ENCODE measurements around the gene DVL1. TPM values are rescaled to one million over a fixed set of nuclear protein-coding genes. Genes with fewer than 3 reads are reported as not detected.
A peak's percentile ranks its signal among the peaks of the same experiment; 100 is the strongest.

The DVL1 gene
- total and polyA plus RNA-seq, 10 of the 15 experiments (the other 5 are each of a cell fraction or from before 2014, with no cell fraction given): 0.10 to 31.1 (median 4.6) TPM

GRCh38 chr1:1312450-1313314 lies 36.5 kb downstream of the DVL1 start:
- RAD21 ChIA-PET (ENCODE audit: unreplicated experiment): no interaction called here
- 90% methylated on average over 49 of the region's 49 CpGs for WGBS (ENCODE audit: insufficient coverage, insufficient replicate concordance, low lambda C conversion rate, missing lambda C conversion rate)

More at GRCh38 chr1:1312450-1313314, 36.5 kb downstream of the DVL1 start:
- intact Hi-C loops (cut with micrococcal nuclease; ENCODE audit: unreplicated experiment): no loop called here
- Histone ChIP-seq H3K4me2 (ENCODE audit: control insufficient read depth, insufficient read depth) (no peak overlapping the region), H3K27ac (ENCODE audit: control insufficient read depth, insufficient read depth) (no peak overlapping the region), H3K36me3 (ENCODE audit: control insufficient read depth in 2 of 2, insufficient read depth in 2 of 2, low read length in 1 of 2) (peaks cover 3 to 34% of the 10 kb centered on the region in 2 experiments; a peak in 3 of 4 replicates), H3K4me1 (ENCODE audit: control insufficient read depth, insufficient read depth, low read length) (no peaks in the 10 kb centered on the region), H3K4me3 (no peak overlapping the region), H2AFZ (ENCODE audit: control insufficient read depth, low read depth, low read length) (no peak overlapping the region), H3K9ac (ENCODE audit: control insufficient read depth, insufficient read depth, low read length) (no peak overlapping the region), H3K27me3 (replicated peaks in 1 of 2; ENCODE audit: control insufficient read depth in 2 of 2, insufficient read depth in 2 of 2, low read length in 1 of 2) (no peaks in the 10 kb centered on the region), H4K20me1 (ENCODE audit: control insufficient read depth, insufficient read depth) (no peaks in the 10 kb centered on the region), H3K9me3 (replicated peaks; ENCODE audit: control insufficient read depth, insufficient read depth, low read length) (no peaks in the 10 kb centered on the region), H3K79me2 (ENCODE audit: control insufficient read depth, insufficient read depth, low read length) (peaks cover 6% of the 10 kb centered on the region)
- ChIA-PET POLR2A (no interaction called here), SMC1A (ENCODE audit: uncharacterized antibody, unreplicated experiment) (no interaction called here), CTCF (no interaction called here)
- in situ Hi-C loops (cut with MboI): no loop called here
- no peak for ATAC-seq
- BruUV-seq (replicated peaks): TSS peak; percentile 45
- DNase-seq (ENCODE audit: low read depth, low spot score): no peak
- TF ChIP-seq PAX5 (IDR thresholded peaks at IDR 0.05; ENCODE audit: borderline replicate concordance, low read depth, low read length): no peak
- TF ChIP-seq CHD2 (IDR thresholded peaks at IDR 0.05; ENCODE audit: borderline replicate concordance, low read depth, low read length): no peak
- peak; percentile 37 for TF ChIP-seq POLR2A (IDR thresholded peaks at IDR 0.05; ENCODE audit: low read depth, low read length)
- peak; percentile 51; the same call in 1 of the 2 replicates for TF ChIP-seq POLR2AphosphoS5 (IDR thresholded peaks at IDR 0.05; ENCODE audit: low read length)
- TF ChIP-seq, protein P1, sequence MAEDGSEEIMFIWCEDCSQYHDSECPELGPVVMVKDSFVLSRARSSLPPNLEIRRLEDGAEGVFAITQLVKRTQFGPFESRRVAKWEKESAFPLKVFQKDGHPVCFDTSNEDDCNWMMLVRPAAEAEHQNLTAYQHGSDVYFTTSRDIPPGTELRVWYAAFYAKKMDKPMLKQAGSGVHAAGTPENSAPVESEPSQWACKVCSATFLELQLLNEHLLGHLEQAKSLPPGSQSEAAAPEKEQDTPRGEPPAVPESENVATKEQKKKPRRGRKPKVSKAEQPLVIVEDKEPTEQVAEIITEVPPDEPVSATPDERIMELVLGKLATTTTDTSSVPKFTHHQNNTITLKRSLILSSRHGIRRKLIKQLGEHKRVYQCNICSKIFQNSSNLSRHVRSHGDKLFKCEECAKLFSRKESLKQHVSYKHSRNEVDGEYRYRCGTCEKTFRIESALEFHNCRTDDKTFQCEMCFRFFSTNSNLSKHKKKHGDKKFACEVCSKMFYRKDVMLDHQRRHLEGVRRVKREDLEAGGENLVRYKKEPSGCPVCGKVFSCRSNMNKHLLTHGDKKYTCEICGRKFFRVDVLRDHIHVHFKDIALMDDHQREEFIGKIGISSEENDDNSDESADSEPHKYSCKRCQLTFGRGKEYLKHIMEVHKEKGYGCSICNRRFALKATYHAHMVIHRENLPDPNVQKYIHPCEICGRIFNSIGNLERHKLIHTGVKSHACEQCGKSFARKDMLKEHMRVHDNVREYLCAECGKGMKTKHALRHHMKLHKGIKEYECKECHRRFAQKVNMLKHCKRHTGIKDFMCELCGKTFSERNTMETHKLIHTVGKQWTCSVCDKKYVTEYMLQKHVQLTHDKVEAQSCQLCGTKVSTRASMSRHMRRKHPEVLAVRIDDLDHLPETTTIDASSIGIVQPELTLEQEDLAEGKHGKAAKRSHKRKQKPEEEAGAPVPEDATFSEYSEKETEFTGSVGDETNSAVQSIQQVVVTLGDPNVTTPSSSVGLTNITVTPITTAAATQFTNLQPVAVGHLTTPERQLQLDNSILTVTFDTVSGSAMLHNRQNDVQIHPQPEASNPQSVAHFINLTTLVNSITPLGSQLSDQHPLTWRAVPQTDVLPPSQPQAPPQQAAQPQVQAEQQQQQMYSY (CRISPR knock-in tag; IDR thresholded peaks at IDR 0.05): no peak
- TF ChIP-seq SIN3A (IDR thresholded peaks at IDR 0.05; ENCODE audit: low read depth, low read length): no peak
- 0 out of 2 replicates have a peak, but pooled peaks have one; percentile 16 for TF ChIP-seq POLR2AphosphoS2 (IDR thresholded peaks at IDR 0.05; ENCODE audit: low read depth, low read length)
- no peak for TF ChIP-seq MXI1 (IDR thresholded peaks at IDR 0.05; ENCODE audit: low read depth, low read length)
- no peak for TF ChIP-seq ZNF592 (IDR thresholded peaks at IDR 0.05)
- FAIRE-seq: no peak
